Activated T-cell treated with anti-CD3 and anti-CD28 coated beads, Interleukin-2, amount 50 U/mL, for 24 hours (primary cell): ENCODE results near the gene NMRK2.
A peak's percentile ranks its signal among the peaks of the same experiment; 100 is the strongest.
"Not testable (repeated sequence)": the region's sequence is repeated elsewhere in the genome, so short reads cannot be mapped to it uniquely, and the experiment has no call there.

ENCODE experiments used
- DNase-seq: peaks from one replicate; pipeline ENCODE4 v3.0.0-alpha.2; 2020
- H3K27ac Mint-ChIP-seq: 2 replicates; pipeline ENCODE4 v1.8.0; 2020; ENCODE audit warnings: mild to moderate bottlenecking, mixed read lengths
- H3K27me3 Mint-ChIP-seq: 2 replicates; pipeline ENCODE4 v1.8.0; 2020; ENCODE audit warnings: mixed read lengths
- H3K36me3 Mint-ChIP-seq: 2 replicates; pipeline ENCODE4 v1.8.0; 2020; ENCODE audit warnings: low read depth, mixed read lengths
- H3K4me1 Mint-ChIP-seq: 2 replicates; pipeline ENCODE4 v1.8.0; 2020; ENCODE audit warnings: low read depth, mixed read lengths
- H3K4me3 Mint-ChIP-seq: 2 replicates; pipeline ENCODE4 v1.8.0; 2020; ENCODE audit warnings: mild to moderate bottlenecking, moderate library complexity, mixed read lengths
- H3K9me3 Mint-ChIP-seq: 2 replicates; pipeline ENCODE4 v1.8.0; 2020; ENCODE audit warnings: mixed read lengths

NMRK2 gene

DNA sequence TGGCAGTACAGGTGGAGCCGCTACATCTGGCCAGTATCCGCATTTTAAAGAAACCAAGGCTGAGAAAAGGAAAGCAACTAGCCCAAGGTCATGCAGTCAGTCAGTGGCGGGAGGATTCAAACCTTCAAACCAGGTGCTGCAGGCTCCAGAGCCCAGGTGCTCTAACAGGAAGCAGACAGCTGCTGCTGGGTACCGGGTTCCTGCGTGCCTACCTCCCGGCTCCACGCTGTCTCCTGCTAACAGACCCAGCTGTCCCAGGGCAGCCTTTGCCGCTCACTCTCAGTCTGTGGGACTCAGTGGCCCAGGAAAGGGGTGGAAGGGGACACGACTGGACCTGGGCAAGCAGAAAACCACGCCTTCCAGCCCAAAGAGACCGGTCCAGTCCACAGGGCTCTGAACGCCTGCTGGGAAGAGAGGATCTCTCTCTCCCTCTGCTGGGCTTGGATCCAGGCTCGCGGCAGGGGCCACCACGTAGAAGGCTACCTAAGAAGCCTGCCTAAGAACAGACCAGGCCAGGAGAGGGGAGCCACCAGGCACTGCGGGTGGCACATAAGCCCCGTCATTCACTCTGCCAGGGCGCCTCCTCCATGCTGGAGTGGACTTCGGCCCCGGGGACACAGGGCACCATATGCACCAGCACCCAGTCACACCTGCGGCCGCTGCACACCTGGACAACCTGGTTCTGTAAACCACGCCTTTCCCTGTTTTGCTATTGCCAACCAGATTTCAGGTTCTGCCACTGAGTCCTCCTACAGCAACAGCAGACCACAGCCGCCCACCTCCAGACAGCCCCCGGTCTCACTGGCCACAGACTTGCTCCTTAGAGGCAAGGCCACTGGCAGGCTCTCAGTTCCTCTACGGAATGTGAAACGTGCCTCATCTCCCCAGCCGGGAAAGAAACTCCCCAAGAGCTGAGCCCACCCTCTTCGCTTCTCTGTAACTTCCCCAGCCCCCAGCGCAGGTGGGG, 33.5 kb downstream of the NMRK2 start:
- DNase-seq: no peak
- peak overlapping the region; percentile 85 for H3K27ac Mint-ChIP-seq
- no peaks in the 10 kb centered on the region for H3K9me3 Mint-ChIP-seq
- H3K27me3 Mint-ChIP-seq: no peaks in the 10 kb centered on the region
- peaks cover 39% of the 10 kb centered on the region for H3K4me1 Mint-ChIP-seq
- H3K36me3 Mint-ChIP-seq: peaks cover 87% of the 10 kb centered on the region
- H3K4me3 Mint-ChIP-seq: no peak overlapping the region

DNA sequence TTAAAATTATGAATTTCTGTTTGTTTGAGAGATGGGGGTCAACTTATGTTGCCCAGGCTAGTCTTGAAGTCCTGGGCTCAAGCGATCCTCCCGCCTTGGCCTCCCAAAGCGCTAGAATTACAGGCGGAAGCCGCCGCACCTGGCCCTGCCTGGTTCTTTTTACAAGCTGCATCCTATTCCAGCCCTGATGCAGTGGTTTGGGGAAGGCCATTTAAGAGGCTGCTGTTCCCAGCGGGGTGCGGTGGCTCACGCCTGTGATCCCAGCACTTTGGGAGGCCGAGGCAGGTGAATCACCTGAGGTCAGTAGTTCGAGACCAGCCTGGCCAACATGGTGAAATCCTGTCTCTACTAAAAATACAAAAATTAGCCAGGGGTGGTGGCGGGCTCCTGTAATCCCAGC, 35.1 kb downstream of the NMRK2 start:
- H3K36me3 Mint-ChIP-seq: peaks cover 80% of the 10 kb centered on the region
- not testable (repeated sequence) for H3K27me3 Mint-ChIP-seq

GRCh38 chr19:3968556-3969434, 35.9 kb downstream of the NMRK2 start:
- H3K9me3 Mint-ChIP-seq: no peaks in the 10 kb centered on the region
- peaks cover 72% of the 10 kb centered on the region for H3K36me3 Mint-ChIP-seq
- peak overlapping the region; percentile 94 for H3K27ac Mint-ChIP-seq
- H3K4me3 Mint-ChIP-seq: peak overlapping the region; percentile 88
- no peaks in the 10 kb centered on the region for H3K27me3 Mint-ChIP-seq
- peaks cover 41% of the 10 kb centered on the region for H3K4me1 Mint-ChIP-seq
- no peak for DNase-seq

More for the DNA sequence above, 35.1 kb downstream of the NMRK2 start:
- Mint-ChIP-seq H3K27ac (peak overlapping the region; percentile 94), H3K4me1 (peaks cover 41% of the 10 kb centered on the region)
- not testable (repeated sequence) for H3K9me3 Mint-ChIP-seq, DNase-seq, H3K4me3 Mint-ChIP-seq

DNA sequence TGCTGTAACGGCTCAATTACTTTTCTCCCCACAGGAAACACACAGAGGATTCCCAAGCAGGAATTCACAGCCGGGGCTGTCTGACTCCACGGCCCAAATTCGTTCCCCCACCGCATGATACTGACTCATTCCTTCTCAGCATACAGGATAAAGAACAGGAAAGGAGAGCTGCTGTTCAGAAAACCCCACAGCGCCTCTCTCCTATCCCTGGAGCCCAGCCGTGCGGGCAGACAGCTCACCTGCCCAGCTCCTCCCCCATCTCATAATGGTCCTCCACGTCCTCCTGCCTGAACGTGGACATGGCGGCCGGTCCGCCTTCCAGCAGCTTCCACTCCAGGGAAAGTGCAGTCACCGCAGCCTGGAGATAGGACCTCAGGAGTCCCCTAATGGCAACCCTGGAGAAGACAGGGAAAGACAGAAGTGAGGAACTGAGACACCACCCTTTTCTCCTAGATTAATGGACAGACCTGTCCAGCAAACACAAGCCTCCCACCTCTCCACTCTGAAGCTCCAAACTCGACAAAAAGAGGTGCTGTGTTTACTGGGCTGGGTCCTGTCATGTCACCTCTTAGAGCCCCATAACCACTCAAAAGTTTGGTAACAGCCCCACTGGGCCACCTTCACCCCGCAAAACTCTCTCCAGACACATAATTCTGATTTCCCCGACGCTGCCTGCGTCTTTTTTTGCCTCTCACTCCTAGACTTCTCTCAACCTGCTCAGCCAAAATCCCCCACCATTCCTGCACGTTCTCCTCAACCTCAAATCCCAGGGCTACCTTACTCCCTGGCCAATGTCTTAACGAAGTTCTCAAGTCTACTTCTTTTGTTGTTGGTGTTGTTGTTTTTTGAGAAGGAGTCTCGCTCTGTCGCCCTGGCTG, 36.8 kb downstream of the NMRK2 start:
- Mint-ChIP-seq H3K27me3 (no peaks in the 10 kb centered on the region), H3K4me3 (peak overlapping the region; percentile 88), H3K36me3 (peaks cover 67% of the 10 kb centered on the region), H3K9me3 (no peaks in the 10 kb centered on the region), H3K27ac (peak overlapping the region; percentile 94), H3K4me1 (peaks cover 41% of the 10 kb centered on the region)
- no peak for DNase-seq

DNA sequence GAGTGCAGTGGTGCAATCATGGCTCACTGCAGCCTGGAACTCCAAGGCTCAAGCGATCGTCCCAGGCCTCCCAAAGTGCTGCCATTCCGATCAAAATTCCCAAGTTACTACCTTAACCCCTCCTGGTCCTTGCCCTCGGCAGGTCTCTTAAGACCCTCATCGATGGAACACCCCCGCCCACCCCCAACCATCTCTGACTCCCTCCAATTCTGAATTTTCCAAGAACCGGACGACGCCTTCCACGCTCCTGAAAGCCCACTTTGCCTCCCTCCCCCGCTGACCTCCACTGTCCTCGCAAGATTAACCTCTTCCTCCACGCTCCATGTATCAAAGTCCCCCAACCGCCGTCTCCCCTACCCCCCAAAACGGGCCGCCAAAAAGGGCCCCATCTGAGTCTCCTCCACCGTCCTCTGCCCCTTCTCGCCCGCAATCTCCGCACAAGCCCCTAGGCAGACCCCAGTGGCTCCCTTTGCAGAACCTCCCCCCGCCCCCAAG, 37.5 kb downstream of the NMRK2 start:
- Mint-ChIP-seq H3K27me3 (no peaks in the 10 kb centered on the region), H3K4me3 (peak overlapping the region; percentile 88), H3K36me3 (peaks cover 68% of the 10 kb centered on the region), H3K9me3 (no peaks in the 10 kb centered on the region), H3K4me1 (peaks cover 39% of the 10 kb centered on the region), H3K27ac (peak overlapping the region; percentile 94)
- DNase-seq: no peak

DNA sequence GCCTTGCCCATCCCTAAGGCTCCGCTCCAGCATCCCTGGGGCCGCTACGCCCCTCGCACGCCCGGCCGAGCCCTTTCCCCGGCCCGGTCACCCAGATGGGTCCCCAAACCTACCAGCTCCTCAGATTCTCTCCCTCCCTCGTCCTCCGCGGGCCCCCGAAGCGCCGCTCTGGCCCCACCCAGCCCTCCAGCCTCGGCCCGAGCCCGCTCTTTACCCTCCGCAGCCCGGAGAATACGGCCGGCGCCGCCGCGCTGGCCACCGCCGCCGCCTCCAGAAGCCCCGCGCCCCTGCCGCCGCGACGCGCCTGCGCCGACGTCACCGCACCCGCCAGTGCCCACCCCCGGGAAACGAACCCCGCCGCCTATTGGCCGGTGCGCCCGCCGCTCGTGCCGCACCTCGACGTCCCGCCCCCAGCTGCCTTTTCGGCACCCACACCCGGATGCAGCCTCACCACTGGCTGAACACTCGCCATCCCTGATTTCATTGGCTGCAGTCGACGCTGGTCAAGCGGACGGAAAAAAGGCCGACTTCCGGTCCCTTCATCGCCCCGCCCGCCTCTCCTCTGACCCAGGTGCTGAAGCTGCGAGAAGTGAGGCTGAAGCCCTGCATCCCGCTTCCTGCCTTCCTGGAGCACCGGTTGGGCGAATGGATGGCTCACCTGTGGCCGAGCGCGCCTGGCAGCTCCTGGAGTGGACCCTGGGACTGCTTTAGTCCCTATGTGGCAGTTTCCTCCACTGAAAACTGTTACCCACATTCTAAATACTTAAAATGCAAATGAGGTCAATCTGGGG, 38.1 kb downstream of the NMRK2 start, which contains the start of gene DAPK3:
Gene DAPK3 (minus strand): TSS at position 292 of the 791 bp plus-strand sequence. CDS start 1,364 bp downstream, outside the sequence.
- DNase-seq: peak; percentile 96
- H3K27ac Mint-ChIP-seq: peak within 1 kb of the TSS; percentile 94

GRCh38 chr19:3975144-3975543, 42.3 kb downstream of the NMRK2 start:
- no peak for DNase-seq
- peaks cover 29% of the 10 kb centered on the region for H3K4me1 Mint-ChIP-seq
- no peak overlapping the region for H3K4me3 Mint-ChIP-seq
- peaks cover 68% of the 10 kb centered on the region for H3K36me3 Mint-ChIP-seq
- H3K27me3 Mint-ChIP-seq: no peaks in the 10 kb centered on the region
- H3K27ac Mint-ChIP-seq: peak overlapping the region; percentile 33
- no peaks in the 10 kb centered on the region for H3K9me3 Mint-ChIP-seq

More for the DNA sequence above, 38.1 kb downstream of the NMRK2 start, which contains the start of gene DAPK3:
- Mint-ChIP-seq H3K4me3 (peak within 1 kb of the TSS; percentile 88), H3K9me3 (no peaks in the 10 kb centered on the region), H3K36me3 (peaks cover 68% of the 10 kb centered on the region), H3K27me3 (no peaks in the 10 kb centered on the region), H3K4me1 (peaks cover 40% of the 10 kb centered on the region)

DNA sequence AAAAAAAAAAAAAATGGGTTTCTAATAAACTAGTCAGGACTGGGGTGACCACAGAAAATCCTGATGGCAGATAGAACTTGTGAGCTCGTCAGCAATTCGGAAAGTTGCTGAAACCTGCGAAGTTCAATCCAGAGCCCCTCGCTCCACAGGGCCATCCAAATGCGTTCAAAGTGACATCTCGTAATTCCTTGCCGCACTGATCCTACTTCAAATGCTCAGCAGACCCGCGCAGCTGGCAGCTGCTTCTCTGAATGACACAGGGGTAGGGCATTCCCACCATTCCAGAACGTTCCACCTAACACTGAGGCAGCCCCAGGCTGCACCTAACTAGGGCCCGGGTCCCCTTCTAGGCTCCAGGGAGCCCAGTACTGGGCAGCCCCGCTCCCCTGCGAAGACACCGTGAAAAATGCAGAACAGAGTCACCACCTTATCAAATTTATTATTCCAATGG, 42.8 kb downstream of the NMRK2 start:
- Mint-ChIP-seq H3K4me1 (peaks cover 27% of the 10 kb centered on the region), H3K9me3 (no peaks in the 10 kb centered on the region), H3K27ac (peak overlapping the region; percentile 84), H3K36me3 (peaks cover 69% of the 10 kb centered on the region), H3K4me3 (peak overlapping the region; percentile 3), H3K27me3 (no peaks in the 10 kb centered on the region)
- DNase-seq: peak; percentile 53

DNA sequence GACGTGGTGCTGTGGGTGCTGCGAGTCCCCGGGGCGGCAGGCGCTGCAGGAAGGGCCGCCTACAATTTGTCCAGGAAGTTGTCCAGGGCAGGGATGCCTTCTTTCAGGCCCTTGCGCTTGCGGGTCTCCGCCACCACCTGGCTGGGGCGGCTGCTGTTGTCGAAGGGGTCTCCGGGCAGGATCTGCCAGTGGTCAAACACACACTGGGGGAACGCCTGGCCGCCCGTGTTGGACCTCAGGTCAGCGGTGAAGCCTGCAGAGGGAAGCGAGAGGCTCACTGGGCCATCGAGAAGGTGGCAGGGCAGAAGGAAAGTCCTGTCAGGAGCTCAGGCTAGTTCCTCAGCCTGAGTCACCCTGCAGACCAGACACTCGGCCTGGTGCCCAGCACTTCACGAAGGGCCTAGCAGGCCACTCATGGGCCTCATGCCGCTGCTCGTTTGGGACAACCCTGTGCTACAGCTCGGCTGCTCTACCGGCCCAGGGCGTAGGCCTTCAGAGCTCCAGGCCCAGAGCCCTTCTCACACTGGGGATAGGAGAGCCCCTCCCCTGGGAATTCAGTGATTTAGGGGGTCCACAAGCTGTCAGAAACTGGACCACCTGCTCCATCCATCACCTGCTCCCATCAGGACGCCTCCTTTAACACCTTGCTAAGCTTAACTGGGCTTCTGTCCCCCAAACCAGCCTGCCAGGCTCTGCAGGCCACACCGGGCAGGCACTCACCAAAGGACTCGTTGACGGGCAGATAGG, 43.8 kb downstream of the NMRK2 start:
- peak; percentile 50 for DNase-seq
- Mint-ChIP-seq H3K27ac (peak overlapping the region; percentile 84), H3K36me3 (peaks cover 73% of the 10 kb centered on the region), H3K4me3 (peak overlapping the region; percentile 15), H3K4me1 (peaks cover 32% of the 10 kb centered on the region), H3K9me3 (no peaks in the 10 kb centered on the region), H3K27me3 (no peaks in the 10 kb centered on the region)

DNA sequence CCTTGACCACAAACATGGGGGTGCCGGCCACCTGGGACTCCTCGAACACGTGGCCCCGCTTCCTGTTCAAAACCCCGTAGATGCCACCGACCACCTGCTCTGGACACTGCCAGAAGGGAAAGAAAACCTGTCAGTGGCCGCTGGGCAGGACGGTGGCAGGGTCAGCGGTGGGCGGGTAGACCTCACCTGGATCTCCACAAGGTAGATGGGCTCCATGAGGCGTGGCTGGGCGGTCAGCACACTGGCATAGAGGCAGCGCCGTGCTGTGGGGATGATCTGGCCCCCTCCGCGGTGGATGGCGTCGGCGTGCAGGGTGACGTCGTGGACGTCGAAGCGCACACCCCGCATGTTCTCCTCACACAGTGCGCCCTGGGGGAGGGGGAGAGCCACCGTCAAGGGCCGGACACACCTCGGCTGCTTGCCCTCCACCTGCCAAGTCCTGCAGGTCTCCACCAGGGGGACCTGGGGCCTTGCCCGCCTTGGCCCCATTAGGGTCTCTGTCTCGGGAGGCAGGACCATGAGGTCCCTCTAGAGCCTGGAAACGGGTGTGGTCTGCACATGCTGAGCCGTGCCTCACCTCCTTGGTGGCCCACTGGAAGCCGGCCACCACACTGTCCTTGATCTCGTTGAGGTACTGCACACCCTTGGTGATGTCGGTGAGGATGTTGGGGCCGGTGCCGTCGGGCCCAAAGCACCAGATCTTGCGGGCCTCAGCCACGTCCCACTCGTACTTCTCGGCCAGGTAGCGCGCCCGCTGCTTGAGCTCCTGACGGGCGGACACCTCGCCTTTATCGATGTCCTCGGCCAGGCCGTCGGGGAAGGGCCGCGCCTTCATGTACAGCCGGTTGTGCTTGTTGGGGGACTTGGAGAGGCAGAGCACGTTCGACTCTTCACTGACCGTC, 44.6 kb downstream of the NMRK2 start:
- Mint-ChIP-seq H3K36me3 (peaks cover 80% of the 10 kb centered on the region), H3K27me3 (no peaks in the 10 kb centered on the region), H3K27ac (peak overlapping the region; percentile 84), H3K4me1 (peaks cover 40% of the 10 kb centered on the region), H3K4me3 (peak overlapping the region; percentile 36), H3K9me3 (no peaks in the 10 kb centered on the region)
- no peak for DNase-seq

- DNase-seq: no peak
- Mint-ChIP-seq H3K27ac (peak overlapping the region; percentile 84), H3K4me1 (peaks cover 46% of the 10 kb centered on the region), H3K27me3 (no peaks in the 10 kb centered on the region), H3K36me3 (peaks cover 83% of the 10 kb centered on the region), H3K4me3 (peak overlapping the region; percentile 36), H3K9me3 (no peaks in the 10 kb centered on the region)
These were observed 45.3 kb downstream of the NMRK2 start for GRCh38 chr19:3978145-3978544.

GRCh38 chr19:3979289-3979673, 46.4 kb downstream of the NMRK2 start:
- DNase-seq: no peak
- Mint-ChIP-seq H3K27me3 (no peaks in the 10 kb centered on the region), H3K27ac (peak overlapping the region; percentile 99), H3K4me3 (peak overlapping the region; percentile 57), H3K4me1 (peaks cover 58% of the 10 kb centered on the region), H3K9me3 (no peaks in the 10 kb centered on the region), H3K36me3 (peaks cover 94% of the 10 kb centered on the region)
